ENCODE measurements around the gene FNBP1. TPM values are rescaled to one million over a fixed set of nuclear protein-coding genes. Genes with fewer than 3 reads are reported as not detected.

The FNBP1 gene
- total RNA-seq, 2 donors from 2014 or later: 71.5 to 80.3 TPM

GRCh38 chr9:129878291-129878690, 164.7 kb downstream of the FNBP1 start:
- Histone ChIP-seq H3K4me1 (ENCODE audit: control insufficient read depth in 1 of 2, low read depth in 2 of 2) (no peaks in the 10 kb centered on the region), H3K36me3 (peaks cover 45% of the 10 kb centered on the region), H3K9me3 (no peaks in the 10 kb centered on the region), H3K27ac (no peak overlapping the region), H3K27me3 (replicated peaks; ENCODE audit: insufficient read depth) (no peaks in the 10 kb centered on the region), H3K4me3 (no peak overlapping the region)
- no peak for TF ChIP-seq CTCF (IDR thresholded peaks at IDR 0.05)
- DNase-seq (ENCODE audit: low spot score): no peak
- no peak for ATAC-seq (ENCODE audit: insufficient number of reproducible peaks, low FRiP score, low read depth)

GRCh38 chr9:129876815-129877214, 166.2 kb downstream of the FNBP1 start:
- ATAC-seq (ENCODE audit: insufficient number of reproducible peaks, low FRiP score, low read depth): no peak
- H3K36me3 ChIP-seq: peaks cover 43% of the 10 kb centered on the region
- no peak for TF ChIP-seq CTCF (IDR thresholded peaks at IDR 0.05)

GRCh38 chr9:129875687-129876395, 167.1 kb downstream of the FNBP1 start:
- Histone ChIP-seq H3K9me3 (no peaks in the 10 kb centered on the region), H3K4me3 (no peak overlapping the region), H3K4me1 (ENCODE audit: control insufficient read depth in 1 of 2, low read depth in 2 of 2) (no peaks in the 10 kb centered on the region), H3K27ac (no peak overlapping the region), H3K27me3 (replicated peaks; ENCODE audit: insufficient read depth) (no peaks in the 10 kb centered on the region), H3K36me3 (peaks cover 37% of the 10 kb centered on the region)
- TF ChIP-seq CTCF (IDR thresholded peaks at IDR 0.05): no peak
- DNase-seq (ENCODE audit: low spot score): no peak
- ATAC-seq (ENCODE audit: insufficient number of reproducible peaks, low FRiP score, low read depth): no peak

More at GRCh38 chr9:129876815-129877214, 166.2 kb downstream of the FNBP1 start:
- no peaks in the 10 kb centered on the region for H3K4me1 ChIP-seq (ENCODE audit: control insufficient read depth in 1 of 2, low read depth in 2 of 2)
- no peaks in the 10 kb centered on the region for H3K9me3 ChIP-seq
- no peak for DNase-seq (ENCODE audit: low spot score)
- H3K27me3 ChIP-seq (replicated peaks; ENCODE audit: insufficient read depth): no peaks in the 10 kb centered on the region
- no peak overlapping the region for H3K4me3 ChIP-seq
- H3K27ac ChIP-seq: no peak overlapping the region

- TF ChIP-seq CTCF (IDR thresholded peaks at IDR 0.05): no peak
- no peak for DNase-seq (ENCODE audit: low spot score)
- Histone ChIP-seq H3K27me3 (replicated peaks; ENCODE audit: insufficient read depth) (no peaks in the 10 kb centered on the region), H3K27ac (no peak overlapping the region), H3K4me3 (no peak overlapping the region), H3K4me1 (ENCODE audit: control insufficient read depth in 1 of 2, low read depth in 2 of 2) (no peaks in the 10 kb centered on the region), H3K36me3 (peaks cover 37% of the 10 kb centered on the region), H3K9me3 (no peaks in the 10 kb centered on the region)
- no peak for ATAC-seq (ENCODE audit: insufficient number of reproducible peaks, low FRiP score, low read depth)
Observed at GRCh38 chr9:129875181-129875611, 167.8 kb downstream of the FNBP1 start.

GRCh38 chr9:129874261-129875101, 168.5 kb downstream of the FNBP1 start:
- no peak for TF ChIP-seq CTCF (IDR thresholded peaks at IDR 0.05)
- Histone ChIP-seq H3K4me3 (no peak overlapping the region), H3K27ac (no peak overlapping the region), H3K4me1 (ENCODE audit: control insufficient read depth in 1 of 2, low read depth in 2 of 2) (no peaks in the 10 kb centered on the region), H3K9me3 (no peaks in the 10 kb centered on the region), H3K36me3 (peaks cover 37% of the 10 kb centered on the region), H3K27me3 (replicated peaks; ENCODE audit: insufficient read depth) (no peaks in the 10 kb centered on the region)
- no peak for ATAC-seq (ENCODE audit: insufficient number of reproducible peaks, low FRiP score, low read depth)
- DNase-seq (ENCODE audit: low spot score): no peak

Measured in thoracic aorta (tissue), 2 donors.